Measurements from ENCODE around the gene TSEN34. TPM values are rescaled to one million over a fixed set of nuclear protein-coding genes. Genes with fewer than 3 reads are reported as not detected.

TSEN34 gene
- total and polyA plus RNA-seq, 8 donors, result 25.5 to 147 (median 40.2) TPM

- WGBS, 5 donors, result 69 to 88% (median 82%) methylated on average over 19 to 25 of the region's 25 CpGs
These were observed 16.9 kb upstream of the TSEN34 start for GRCh38 chr19:54173951-54174834.

GRCh38 chr19:54178581-54179261, 12.4 kb upstream of the TSEN34 start:
- Histone ChIP-seq H3K27ac (no peak overlapping the region), H3K9me3 (no peaks in the 10 kb centered on the region), H3K4me1 (peaks cover 0 to 14% (median 6%) of the 10 kb centered on the region in 4 donors), H3K36me3 (peaks cover 9 to 66% (median 53%) of the 10 kb centered on the region in 4 donors), H3K27me3 (no peaks in the 10 kb centered on the region), H3K4me3 (no peak overlapping the region)
- no peak for TF ChIP-seq EP300 (IDR thresholded peaks at IDR 0.05)
- TF ChIP-seq POLR2A (IDR thresholded peaks at IDR 0.05), result no peak
- TF ChIP-seq, protein P1, sequence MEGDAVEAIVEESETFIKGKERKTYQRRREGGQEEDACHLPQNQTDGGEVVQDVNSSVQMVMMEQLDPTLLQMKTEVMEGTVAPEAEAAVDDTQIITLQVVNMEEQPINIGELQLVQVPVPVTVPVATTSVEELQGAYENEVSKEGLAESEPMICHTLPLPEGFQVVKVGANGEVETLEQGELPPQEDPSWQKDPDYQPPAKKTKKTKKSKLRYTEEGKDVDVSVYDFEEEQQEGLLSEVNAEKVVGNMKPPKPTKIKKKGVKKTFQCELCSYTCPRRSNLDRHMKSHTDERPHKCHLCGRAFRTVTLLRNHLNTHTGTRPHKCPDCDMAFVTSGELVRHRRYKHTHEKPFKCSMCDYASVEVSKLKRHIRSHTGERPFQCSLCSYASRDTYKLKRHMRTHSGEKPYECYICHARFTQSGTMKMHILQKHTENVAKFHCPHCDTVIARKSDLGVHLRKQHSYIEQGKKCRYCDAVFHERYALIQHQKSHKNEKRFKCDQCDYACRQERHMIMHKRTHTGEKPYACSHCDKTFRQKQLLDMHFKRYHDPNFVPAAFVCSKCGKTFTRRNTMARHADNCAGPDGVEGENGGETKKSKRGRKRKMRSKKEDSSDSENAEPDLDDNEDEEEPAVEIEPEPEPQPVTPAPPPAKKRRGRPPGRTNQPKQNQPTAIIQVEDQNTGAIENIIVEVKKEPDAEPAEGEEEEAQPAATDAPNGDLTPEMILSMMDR (IDR thresholded peaks at IDR 0.05), result no peak
- no peak for TF ChIP-seq POLR2AphosphoS5 (IDR thresholded peaks at IDR 0.05)
- intact Hi-C loops (cut with DNase I; ENCODE audit: low total_unique reads), result no loop called here
- DNase-seq, result peak; percentile 51 to 71
- WGBS, 5 donors, result 69 to 82% (median 76%) methylated on average over 14 to 23 of the region's 23 CpGs

More at GRCh38 chr19:54173951-54174834, 16.9 kb upstream of the TSEN34 start:
- Histone ChIP-seq H3K36me3 (peaks cover 9 to 31% (median 22%) of the 10 kb centered on the region in 4 donors), H3K27me3 (peaks cover 0 to 12% (median 4%) of the 10 kb centered on the region in 3 donors), H3K27ac (no peak overlapping the region), H3K9me3 (no peaks in the 10 kb centered on the region), H3K4me3 (no peak overlapping the region), H3K4me1 (peaks cover 9 to 19% (median 14%) of the 10 kb centered on the region in 4 donors)
- intact Hi-C loops (cut with DNase I; ENCODE audit: low total_unique reads), result loop anchor here (5.0 kb wide), 1 partner anchor 58 kb away; no protein-coding TSS in a partner anchor
- DNase-seq, result no peak
- TF ChIP-seq, protein P1 (IDR thresholded peaks at IDR 0.05), result no peak
- TF ChIP-seq POLR2A (IDR thresholded peaks at IDR 0.05), result no peak
- TF ChIP-seq POLR2AphosphoS5 (IDR thresholded peaks at IDR 0.05), result no peak
- no peak for TF ChIP-seq EP300 (IDR thresholded peaks at IDR 0.05)

GRCh38 chr19:54179262-54179852, 11.8 kb upstream of the TSEN34 start:
- no peak for DNase-seq
- intact Hi-C loops (cut with DNase I; ENCODE audit: low total_unique reads), result no loop called here
- Histone ChIP-seq H3K9me3 (no peaks in the 10 kb centered on the region), H3K27ac (peak overlapping the region in 1 of 5 donors; percentile 12), H3K4me1 (peaks cover 0 to 14% (median 6%) of the 10 kb centered on the region in 4 donors), H3K36me3 (peaks cover 9 to 66% (median 53%) of the 10 kb centered on the region in 4 donors), H3K27me3 (no peaks in the 10 kb centered on the region), H3K4me3 (no peak overlapping the region)
- TF ChIP-seq POLR2AphosphoS5 (IDR thresholded peaks at IDR 0.05) (no peak), POLR2A (IDR thresholded peaks at IDR 0.05) (no peak), EP300 (IDR thresholded peaks at IDR 0.05) (no peak)
- TF ChIP-seq, protein P1 (IDR thresholded peaks at IDR 0.05), result no peak
- 79 to 85% (median 82%) methylated on average over 9 to 10 of the region's 10 CpGs for WGBS, 5 donors

- Histone ChIP-seq H3K27ac (peak overlapping the region in 1 of 5 donors; percentile 12), H3K36me3 (peaks cover 9 to 66% (median 53%) of the 10 kb centered on the region in 4 donors), H3K9me3 (no peaks in the 10 kb centered on the region), H3K27me3 (no peaks in the 10 kb centered on the region), H3K4me1 (peaks cover 0 to 14% (median 6%) of the 10 kb centered on the region in 4 donors), H3K4me3 (no peak overlapping the region)
- DNase-seq, result peak; percentile 72 to 95
- TF ChIP-seq, protein P1 (IDR thresholded peaks at IDR 0.05), result peak in 4 of 7 experiments; percentile 24 to 67 (median 48)
- TF ChIP-seq EP300 (IDR thresholded peaks at IDR 0.05) (no peak), POLR2A (IDR thresholded peaks at IDR 0.05) (no peak), POLR2AphosphoS5 (IDR thresholded peaks at IDR 0.05) (peak in 1 of 3 donors; percentile 50)
- 25 to 48% (median 37%) methylated on average over 5 to 10 of the region's 10 CpGs for WGBS, 5 donors
- intact Hi-C loops (cut with DNase I; ENCODE audit: low total_unique reads), result no loop called here
These were observed 11.1 kb upstream of the TSEN34 start for GRCh38 chr19:54179921-54180461.

Data from stomach (tissue), 9 donors.